ENCODE data around the gene PRKD2.

- TF ChIP-seq CTCF (conservative IDR thresholded peaks at IDR 0.05 in 1 of 2, IDR thresholded peaks at IDR 0.05 in 1 of 2; ENCODE audit: low read depth in 1 of 2, low read length in 2 of 2) (no peak), EZH2 (IDR thresholded peaks at IDR 0.05; ENCODE audit: low read length, missing control alignments) (no peak)
Measured at GRCh38 chr19:46723471-46723870, 6.6 kb upstream of the PRKD2 start.

Data from fibroblast of lung (primary cell).